Measurements from ENCODE around the gene TLR6.

The TLR6 gene

GRCh38 chr4:38868059-38868960, 11.7 kb upstream of the TLR6 start:
- DNase-seq (ENCODE audit: low read depth), result no peak

- DNase-seq (ENCODE audit: low read depth), result no peak
Measured at GRCh38 chr4:38867478-38868058, 11.0 kb upstream of the TLR6 start, which contains the start of gene FAM114A1. Gene FAM114A1 (plus strand): TSS chr4:38867806. CDS start chr4:38878079, 10,273 bp downstream.

- no peak for DNase-seq (ENCODE audit: low read depth)
Measured at GRCh38 chr4:38866973-38867477, 10.4 kb upstream of the TLR6 start.

GRCh38 chr4:38865445-38865844, 8.8 kb upstream of the TLR6 start:
- no peak for DNase-seq (ENCODE audit: low read depth)

GRCh38 chr4:38861791-38862190, 5.2 kb upstream of the TLR6 start:
- no peak for DNase-seq (ENCODE audit: low read depth)

- no peak for DNase-seq (ENCODE audit: low read depth)
Measured at GRCh38 chr4:38860788-38861424, 4.3 kb upstream of the TLR6 start.

- no peak for DNase-seq (ENCODE audit: low read depth)
Measured at GRCh38 chr4:38859501-38859900, 2.9 kb upstream of the TLR6 start.

- no peak for DNase-seq (ENCODE audit: low read depth)
Measured at GRCh38 chr4:38858097-38858420, 1.4 kb upstream of the TLR6 start.

GRCh38 chr4:38857354-38858096, 908 bp upstream of the TLR6 start:
- no peak for DNase-seq (ENCODE audit: low read depth)

GRCh38 chr4:38856046-38856445, 571 bp downstream of the TLR6 start:
- DNase-seq (ENCODE audit: low read depth), result no peak

GRCh38 chr4:38855466-38855865, 1.2 kb downstream of the TLR6 start:
- DNase-seq (ENCODE audit: low read depth), result no peak

GRCh38 chr4:38846015-38846414, 10.6 kb downstream of the TLR6 start:
- no peak for DNase-seq (ENCODE audit: low read depth)

GRCh38 chr4:38842994-38843393, 13.6 kb downstream of the TLR6 start:
- no peak for DNase-seq (ENCODE audit: low read depth)

- DNase-seq (ENCODE audit: low read depth), result no peak
Measured at GRCh38 chr4:38837849-38838248, 18.8 kb downstream of the TLR6 start.

- DNase-seq (ENCODE audit: low read depth), result no peak
Measured at GRCh38 chr4:38837334-38837733, 19.3 kb downstream of the TLR6 start.

GRCh38 chr4:38834570-38834969, 22.0 kb downstream of the TLR6 start:
- DNase-seq (ENCODE audit: low read depth), result no peak

GRCh38 chr4:38832624-38833528, 23.7 kb downstream of the TLR6 start:
- no peak for DNase-seq (ENCODE audit: low read depth)

- DNase-seq (ENCODE audit: low read depth), result no peak
Measured at GRCh38 chr4:38832206-38832605, 24.4 kb downstream of the TLR6 start.

GRCh38 chr4:38831653-38832052, 25.0 kb downstream of the TLR6 start:
- DNase-seq (ENCODE audit: low read depth), result no peak

- no peak for DNase-seq (ENCODE audit: low read depth)
Measured at GRCh38 chr4:38829237-38829636, 27.4 kb downstream of the TLR6 start.

- DNase-seq (ENCODE audit: low read depth), result no peak
Measured at GRCh38 chr4:38823766-38824165, 32.9 kb downstream of the TLR6 start.

Measured in stimulated activated CD8-positive, alpha-beta memory T cell treated with anti-CD3 and anti-CD28 coated beads, Interleukin-15, amount 100 ng/mL, for 24 hours (primary cell).